ENCODE data around the gene CNPPD1. TPM values are rescaled to one million over a fixed set of nuclear protein-coding genes. Genes with fewer than 3 reads are reported as not detected.

CNPPD1 gene
- polyA plus RNA-seq, 1 experiment, result 29.9 TPM

DNA sequence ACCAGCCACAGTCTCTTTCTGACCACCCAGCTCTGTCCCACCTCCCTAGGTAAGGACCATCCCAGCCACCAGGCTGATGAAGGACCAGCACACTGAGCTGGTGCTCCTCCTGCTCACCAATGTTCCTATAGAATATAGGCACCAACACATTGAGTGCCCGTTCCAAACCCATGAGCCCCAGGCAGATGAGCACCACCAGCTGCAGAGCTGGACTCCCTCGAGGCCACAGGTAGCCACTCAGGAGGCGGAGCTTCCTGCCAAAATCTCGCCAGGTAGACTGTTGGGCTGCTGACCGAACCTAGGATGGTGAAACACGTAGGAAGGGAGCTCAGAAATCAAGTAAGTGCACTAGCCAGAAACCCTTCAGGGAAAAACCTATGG lies 39.8 kb upstream of the CNPPD1 start:
- TF ChIP-seq, protein P1, sequence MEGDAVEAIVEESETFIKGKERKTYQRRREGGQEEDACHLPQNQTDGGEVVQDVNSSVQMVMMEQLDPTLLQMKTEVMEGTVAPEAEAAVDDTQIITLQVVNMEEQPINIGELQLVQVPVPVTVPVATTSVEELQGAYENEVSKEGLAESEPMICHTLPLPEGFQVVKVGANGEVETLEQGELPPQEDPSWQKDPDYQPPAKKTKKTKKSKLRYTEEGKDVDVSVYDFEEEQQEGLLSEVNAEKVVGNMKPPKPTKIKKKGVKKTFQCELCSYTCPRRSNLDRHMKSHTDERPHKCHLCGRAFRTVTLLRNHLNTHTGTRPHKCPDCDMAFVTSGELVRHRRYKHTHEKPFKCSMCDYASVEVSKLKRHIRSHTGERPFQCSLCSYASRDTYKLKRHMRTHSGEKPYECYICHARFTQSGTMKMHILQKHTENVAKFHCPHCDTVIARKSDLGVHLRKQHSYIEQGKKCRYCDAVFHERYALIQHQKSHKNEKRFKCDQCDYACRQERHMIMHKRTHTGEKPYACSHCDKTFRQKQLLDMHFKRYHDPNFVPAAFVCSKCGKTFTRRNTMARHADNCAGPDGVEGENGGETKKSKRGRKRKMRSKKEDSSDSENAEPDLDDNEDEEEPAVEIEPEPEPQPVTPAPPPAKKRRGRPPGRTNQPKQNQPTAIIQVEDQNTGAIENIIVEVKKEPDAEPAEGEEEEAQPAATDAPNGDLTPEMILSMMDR (IDR thresholded peaks at IDR 0.05; ENCODE audit: low read depth, low read length), result no peak
- POLR2A ChIA-PET, result interaction anchor here (4.6 kb wide), 1 partner anchor 9 kb away, joined by 37 read pairs; the partner anchor contains the start of gene ZFAND2B

DNA sequence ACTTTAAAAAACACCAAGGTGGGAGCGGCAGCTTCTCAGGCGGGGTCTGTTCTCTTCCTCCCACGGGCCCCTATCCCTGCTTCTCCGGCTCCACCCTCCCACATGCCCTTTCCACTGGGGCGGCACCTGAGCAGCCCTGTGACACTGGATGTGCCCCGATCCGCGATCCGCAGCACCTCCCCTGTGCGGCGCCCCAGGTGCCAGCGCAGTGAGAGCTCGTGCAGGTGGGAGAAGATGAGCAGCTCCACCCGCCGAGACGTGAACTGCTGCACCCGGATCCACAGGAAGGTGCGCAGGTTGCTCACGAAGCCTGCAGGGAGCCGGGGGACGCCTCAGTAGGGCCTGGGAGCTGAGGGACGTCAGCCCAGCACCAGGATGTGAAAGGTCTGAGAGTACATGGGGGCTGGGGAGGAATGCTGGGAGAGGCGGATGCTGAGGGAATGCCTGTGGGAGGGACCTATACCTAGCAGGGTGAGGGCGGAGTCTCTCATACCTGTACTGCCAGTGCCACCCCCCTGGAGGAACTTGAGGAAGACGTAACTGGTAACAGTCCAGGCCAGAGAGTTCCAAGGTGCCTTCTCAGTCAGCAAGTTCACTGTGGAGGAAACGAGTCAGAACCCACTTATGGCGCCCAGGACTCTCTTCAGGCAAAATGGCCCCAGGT lies 39.3 kb upstream of the CNPPD1 start:
- ChIA-PET CTCF (interaction anchor here (1.1 to 2.8 kb wide), 3 partner anchors 45 to 79 kb away, joined by 4 to 11 read pairs (median 4); no protein-coding TSS in a partner anchor), POLR2A (interaction anchor here (1.0 to 4.6 kb wide), 2 partner anchors 9 kb away, joined by 3 to 37 read pairs; partner anchors contain the start of gene ZFAND2B)

More for the DNA sequence above, 39.8 kb upstream of the CNPPD1 start:
- Histone ChIP-seq H3K9me3 (ENCODE audit: control insufficient read depth, insufficient read depth, low read length) (no peaks in the 10 kb centered on the region; the same call in 1 of the 2 replicates), H3K4me3 (ENCODE audit: low read depth, low read length) (no peak overlapping the region), H3K27me3 (ENCODE audit: control insufficient read depth, insufficient read depth, low read length) (no peaks in the 10 kb centered on the region), H3K27ac (ENCODE audit: low read depth, low read length) (no peak overlapping the region)
- DNase-seq (ENCODE audit: low read depth, low spot score), result no peak
- CTCF ChIA-PET, result interaction anchor here (1.1 to 2.8 kb wide), 3 partner anchors 46 to 79 kb away, joined by 4 to 11 read pairs (median 4); no protein-coding TSS in a partner anchor

DNA sequence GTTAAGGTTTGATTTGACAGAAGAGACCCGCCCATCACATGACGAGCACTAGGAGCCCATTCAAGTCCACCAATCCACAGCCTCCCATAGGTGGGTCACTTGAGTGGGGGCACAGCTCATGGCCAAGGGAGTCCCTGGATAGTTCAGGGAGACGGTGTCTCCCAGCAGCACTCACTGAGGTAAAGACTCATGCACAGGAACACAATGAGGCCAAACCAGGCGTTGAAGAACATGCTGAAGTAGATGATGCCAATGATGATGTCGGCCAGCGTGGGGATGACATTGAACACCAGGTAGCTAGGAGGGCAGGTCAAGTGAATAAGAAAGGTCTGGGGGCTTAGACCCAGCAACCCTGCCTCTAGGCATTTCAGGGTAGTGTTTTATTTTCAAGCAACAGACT lies 38.1 kb upstream of the CNPPD1 start:
- H3K27ac ChIP-seq (ENCODE audit: low read depth, low read length), result no peak overlapping the region
- no peaks in the 10 kb centered on the region for H3K27me3 ChIP-seq (ENCODE audit: control insufficient read depth, insufficient read depth, low read length)
- ChIA-PET CTCF (interaction anchor here (0.9 to 2.8 kb wide), 2 partner anchors 63 to 80 kb away, joined by 3 to 11 read pairs; no protein-coding TSS in a partner anchor), POLR2A (interaction anchor here (1.0 kb wide), 1 partner anchor 8 kb away, joined by 3 read pairs; the partner anchor contains the start of gene ZFAND2B)
- no peak overlapping the region for H3K4me3 ChIP-seq (ENCODE audit: low read depth, low read length)
- H3K9me3 ChIP-seq (ENCODE audit: control insufficient read depth, insufficient read depth, low read length), result no peaks in the 10 kb centered on the region; the same call in 1 of the 2 replicates
- no peak for DNase-seq (ENCODE audit: low read depth, low spot score)
- TF ChIP-seq, protein P1 (IDR thresholded peaks at IDR 0.05; ENCODE audit: low read depth, low read length), result no peak

More for the DNA sequence above, 39.3 kb upstream of the CNPPD1 start:
- no peaks in the 10 kb centered on the region; the same call in 1 of the 2 replicates for H3K9me3 ChIP-seq (ENCODE audit: control insufficient read depth, insufficient read depth, low read length)
- TF ChIP-seq, protein P1 (IDR thresholded peaks at IDR 0.05; ENCODE audit: low read depth, low read length), result no peak
- H3K27ac ChIP-seq (ENCODE audit: low read depth, low read length), result no peak overlapping the region
- no peak for DNase-seq (ENCODE audit: low read depth, low spot score)
- no peak overlapping the region for H3K4me3 ChIP-seq (ENCODE audit: low read depth, low read length)
- no peaks in the 10 kb centered on the region for H3K27me3 ChIP-seq (ENCODE audit: control insufficient read depth, insufficient read depth, low read length)

DNA sequence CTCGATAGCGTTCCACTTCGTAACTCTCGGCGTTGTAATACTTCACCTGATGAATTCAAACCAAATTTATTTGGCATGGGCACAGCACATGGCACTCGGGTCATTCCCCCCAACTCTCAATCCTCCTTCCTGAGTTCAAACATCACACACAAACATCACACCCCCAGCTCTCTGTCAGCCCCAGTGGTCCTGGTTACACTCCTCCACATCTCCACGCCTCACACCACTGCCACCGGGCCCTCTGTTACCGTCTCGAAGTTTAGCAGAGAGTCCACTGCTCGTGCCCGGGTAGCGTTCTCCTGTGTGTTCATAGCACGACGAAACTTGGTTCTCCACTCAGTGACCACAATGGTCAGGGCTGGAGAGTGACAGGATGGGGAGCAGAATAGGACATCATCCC lies 37.4 kb upstream of the CNPPD1 start:
- ChIA-PET POLR2A (no interaction called here), CTCF (interaction anchor here (2.8 kb wide), 1 partner anchor 81 kb away, joined by 11 read pairs; no protein-coding TSS in a partner anchor)
- Histone ChIP-seq H3K9me3 (ENCODE audit: control insufficient read depth, insufficient read depth, low read length) (no peaks in the 10 kb centered on the region; the same call in 1 of the 2 replicates), H3K27ac (ENCODE audit: low read depth, low read length) (no peak overlapping the region), H3K4me3 (ENCODE audit: low read depth, low read length) (no peak overlapping the region), H3K27me3 (ENCODE audit: control insufficient read depth, insufficient read depth, low read length) (no peaks in the 10 kb centered on the region)
- no peak for DNase-seq (ENCODE audit: low read depth, low spot score)
- TF ChIP-seq, protein P1 (IDR thresholded peaks at IDR 0.05; ENCODE audit: low read depth, low read length), result no peak
